Loucy (cell line): ENCODE measurements around the gene ZBTB1.
A peak's percentile ranks its signal among the peaks of the same experiment; 100 is the strongest.

ENCODE experiments used
- H2AFZ ChIP-seq: fragments of 200-600 bp; sonication (generic); 2 replicates; pipeline ENCODE4 v1.6.0; 2016; ENCODE audit warnings: antibody characterized with exemption, mild to moderate bottlenecking, low read length, moderate library complexity
- H3F3A ChIP-seq: fragments of 200-600 bp; 2 replicates; pipeline ENCODE4 v1.6.0; 2016; ENCODE audit warnings: antibody characterized with exemption, low read depth, mild to moderate bottlenecking
- H3K27me3 ChIP-seq: fragments of 200-600 bp; sonication (generic); 2 replicates; pipeline ENCODE4 v1.6.1; 2014; ENCODE audit warnings: low read length, mild to moderate bottlenecking; ENCODE audit not compliant: insufficient read depth, poor library complexity, severe bottlenecking
- H3K36me3 ChIP-seq: fragments of 200-600 bp; sonication (generic); 2 replicates; pipeline ENCODE4 v1.6.1; 2016; ENCODE audit warnings: low read length; ENCODE audit not compliant: insufficient read depth
- H3K4me1 ChIP-seq: fragments of 200-600 bp; sonication (generic); 2 replicates; pipeline ENCODE4 v1.5.1; 2014; ENCODE audit warnings: low read length, mild to moderate bottlenecking; ENCODE audit not compliant: insufficient read depth, poor library complexity, severe bottlenecking
- H3K4me2 ChIP-seq: fragments of 200-600 bp; sonication (generic); 2 replicates; pipeline ENCODE4 v1.6.0; 2014; ENCODE audit warnings: antibody characterized with exemption, low read length, low read depth, mild to moderate bottlenecking; ENCODE audit not compliant: poor library complexity, severe bottlenecking
- H3K4me3 ChIP-seq: fragments of 200-600 bp; sonication (generic); 2 replicates; pipeline ENCODE4 v1.5.1; 2014; ENCODE audit warnings: low read length, mild to moderate bottlenecking, mixed read lengths; ENCODE audit not compliant: poor library complexity, severe bottlenecking
- H3K79me2 ChIP-seq: fragments of 200-600 bp; sonication (generic); 2 replicates; pipeline ENCODE4 v1.6.1; 2014; ENCODE audit warnings: low read length; ENCODE audit not compliant: insufficient read depth
- H3K9ac ChIP-seq: fragments of 200-600 bp; sonication (generic); 2 replicates; pipeline ENCODE4 v1.6.0; 2014; ENCODE audit warnings: mild to moderate bottlenecking, low read depth, low read length, moderate library complexity; ENCODE audit not compliant: poor library complexity, severe bottlenecking
- H3K9me2 ChIP-seq: fragments of 200-600 bp; sonication (generic); replicated peaks from 2 replicates; pipeline ENCODE4 v1.6.1; 2016; ENCODE audit warnings: low read depth, low read length, mixed read lengths
- H3K9me3 ChIP-seq: fragments of 200-600 bp; sonication (generic); 2 replicates; pipeline ENCODE4 v1.6.1; 2014; ENCODE audit warnings: mild to moderate bottlenecking, antibody characterized with exemption, low read length, low read depth; ENCODE audit not compliant: insufficient read depth
- H4K20me1 ChIP-seq: fragments of 200-600 bp; sonication (generic); 2 replicates; pipeline ENCODE4 v1.6.0; 2014; ENCODE audit warnings: antibody characterized with exemption, low read length, mild to moderate bottlenecking; ENCODE audit not compliant: insufficient read depth, poor library complexity, severe bottlenecking
- CTCF ChIP-seq: fragments of 200-600 bp; sonication (generic); conservative IDR thresholded peaks from 2 replicates; pipeline ENCODE4 v1.5.1; 2014; ENCODE audit warnings: mild to moderate bottlenecking, antibody characterized with exemption, low read length
- EZH2phosphoT487 ChIP-seq: fragments of 200-600 bp; IDR thresholded peaks from 2 replicates; pipeline ENCODE4 v1.6.1; 2018; ENCODE audit warnings: antibody characterized with exemption, mild to moderate bottlenecking, moderate library complexity, borderline replicate concordance

ZBTB1 gene

GRCh38 chr14:64531567-64531966 lies 27.0 kb downstream of the ZBTB1 start:
- no peaks in the 10 kb centered on the region for H3F3A ChIP-seq
- H3K4me2 ChIP-seq = no peak overlapping the region
- H2AFZ ChIP-seq = no peak overlapping the region
- H3K36me3 ChIP-seq = peaks cover 2% of the 10 kb centered on the region; the same call in 1 of the 2 replicates
- H3K27me3 ChIP-seq = no peaks in the 10 kb centered on the region
- no peaks in the 10 kb centered on the region for H3K9me2 ChIP-seq
- H3K79me2 ChIP-seq = no peaks in the 10 kb centered on the region
- H4K20me1 ChIP-seq = no peaks in the 10 kb centered on the region
- H3K4me1 ChIP-seq = no peaks in the 10 kb centered on the region
- TF ChIP-seq CTCF = no peak
- no peak for TF ChIP-seq EZH2phosphoT487
- H3K4me3 ChIP-seq = no peak overlapping the region
- H3K9me3 ChIP-seq = no peaks in the 10 kb centered on the region
- H3K9ac ChIP-seq = no peak overlapping the region

- no peak for TF ChIP-seq CTCF
- TF ChIP-seq EZH2phosphoT487 = no peak
- H3K4me2 ChIP-seq = no peak overlapping the region
- no peaks in the 10 kb centered on the region for H3K9me3 ChIP-seq
- H3F3A ChIP-seq = no peaks in the 10 kb centered on the region
- no peak overlapping the region for H3K9ac ChIP-seq
- no peaks in the 10 kb centered on the region for H3K27me3 ChIP-seq
- H3K4me1 ChIP-seq = no peaks in the 10 kb centered on the region
- no peaks in the 10 kb centered on the region for H3K36me3 ChIP-seq
- H3K9me2 ChIP-seq = no peaks in the 10 kb centered on the region
- H3K79me2 ChIP-seq = no peaks in the 10 kb centered on the region
- H2AFZ ChIP-seq = no peak overlapping the region
- no peaks in the 10 kb centered on the region for H4K20me1 ChIP-seq
- H3K4me3 ChIP-seq = no peak overlapping the region
These were observed 32.1 kb downstream of the ZBTB1 start for GRCh38 chr14:64536488-64537245.

GRCh38 chr14:64540208-64541202 lies 35.9 kb downstream of the ZBTB1 start, which contains the start of gene HSPA2:
TSS of gene HSPA2 (plus strand) at chr14:64540741. CDS start at chr14:64540850, 109 bp downstream.
- Histone ChIP-seq H3K79me2 (no peaks in the 10 kb centered on the region), H3K36me3 (no peaks in the 10 kb centered on the region), H2AFZ (peak within 1 kb of the TSS; percentile 89; the same call in 1 of the 2 replicates), H3K27me3 (no peaks in the 10 kb centered on the region), H4K20me1 (no peaks in the 10 kb centered on the region), H3K9me2 (no peaks in the 10 kb centered on the region), H3K4me3 (peak within 1 kb of the TSS; percentile 75), H3K9ac (peak within 1 kb of the TSS; percentile 73), H3K4me1 (no peaks in the 10 kb centered on the region), H3K4me2 (peak within 1 kb of the TSS; percentile 46), H3K9me3 (no peaks in the 10 kb centered on the region), H3F3A (no peaks in the 10 kb centered on the region)
- TF ChIP-seq CTCF = peak; percentile 50
- TF ChIP-seq EZH2phosphoT487 = no peak
